PFSK-1 (cell line): Measurements from ENCODE around the gene CHP2.

ENCODE experiments used
- FOXP2 ChIP-seq: optimal IDR thresholded peaks from 2 replicates; pipeline ENCODE3; 2011; ENCODE audit warnings: borderline replicate concordance, control low read depth, inconsistent platforms; ENCODE audit not compliant: insufficient read depth; ENCODE audit errors: extremely low read length, extremely low read depth
- POLR2AphosphoS5 ChIP-seq: IDR thresholded peaks from 2 replicates; pipeline ENCODE4 v1.6.1; 2012; ENCODE audit warnings: low read depth, mild to moderate bottlenecking, control low read depth, low read length, moderate library complexity
- REST ChIP-seq, 2 experiments: IDR thresholded peaks; 2 replicates each; pipeline versions ENCODE4 v1.6.1 to v1.8.0; 2011 to 2012; ENCODE audit warnings: low read depth in 2 of 2, low read length in 2 of 2, control low read depth in 1 of 2, inconsistent platforms in 1 of 2, mild to moderate bottlenecking in 1 of 2, moderate library complexity in 1 of 2; ENCODE audit not compliant: insufficient read depth in 1 of 2
- SIN3A ChIP-seq: IDR thresholded peaks from 2 replicates; pipeline ENCODE4 v1.6.1; 2012; ENCODE audit warnings: mild to moderate bottlenecking, low read length, moderate library complexity, borderline replicate concordance; ENCODE audit not compliant: insufficient read depth
- TAF1 ChIP-seq: IDR thresholded peaks from 2 replicates; pipeline ENCODE4 v1.6.1; 2012; ENCODE audit warnings: low read length, control low read depth, borderline replicate concordance; ENCODE audit not compliant: insufficient read depth

CHP2 gene

DNA sequence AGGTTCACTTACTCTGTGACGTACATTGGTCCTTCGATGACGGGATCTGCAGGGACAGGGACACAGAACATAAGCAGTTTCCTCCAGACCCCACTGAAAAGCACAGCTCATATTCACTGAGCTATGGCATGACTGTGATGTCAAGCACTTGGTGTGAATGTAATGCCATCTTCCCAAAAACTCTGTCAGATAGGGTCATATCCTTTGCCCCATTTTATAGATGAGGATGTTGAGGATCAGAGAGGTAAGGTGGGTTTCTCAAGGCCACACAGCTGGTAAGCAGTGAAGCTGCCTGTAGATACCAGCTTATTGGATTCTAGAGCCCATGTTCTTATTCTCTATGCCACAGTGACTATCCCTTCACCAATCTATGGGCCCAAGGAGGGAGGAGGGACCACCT is 44.3 kb upstream of the CHP2 start:
- TF ChIP-seq FOXP2 (no peak), TAF1 (no peak), REST (IDR thresholded peaks at IDR 0.05; ENCODE audit: insufficient read depth in 1 of 2, low read depth in 2 of 2, low read length in 2 of 2) (no peak), SIN3A (no peak), POLR2AphosphoS5 (no peak)

- TF ChIP-seq REST (IDR thresholded peaks at IDR 0.05; ENCODE audit: insufficient read depth in 1 of 2, low read depth in 2 of 2, low read length in 2 of 2) = no peak
- TF ChIP-seq TAF1 = no peak
- no peak for TF ChIP-seq SIN3A
- TF ChIP-seq FOXP2 = no peak
- TF ChIP-seq POLR2AphosphoS5 = no peak
Measured at GRCh38 chr16:23711785-23712184, 43.0 kb upstream of the CHP2 start.

DNA sequence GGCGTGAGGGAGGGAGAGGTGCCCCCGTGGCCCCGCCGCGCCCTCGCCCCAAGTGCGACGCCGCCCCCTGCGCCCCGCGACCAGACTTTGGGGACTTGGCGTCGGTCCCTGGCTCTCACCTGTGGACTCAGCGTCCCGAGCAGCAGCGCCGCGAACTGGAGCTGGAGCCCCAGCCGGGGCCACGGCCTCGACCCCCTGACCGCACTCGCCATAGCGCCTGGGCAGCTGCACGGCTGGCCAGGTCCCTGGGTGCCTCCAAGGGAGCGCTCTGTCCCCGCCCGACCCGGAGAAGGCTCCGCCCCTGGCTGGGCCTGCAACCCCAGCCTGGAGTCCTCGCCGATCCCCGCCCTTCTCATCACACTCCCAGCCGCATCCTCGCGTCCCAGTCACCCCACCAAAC is 41.9 kb upstream of the CHP2 start, which contains the start of gene ERN2:
ERN2 (minus strand) TSS at position 247 of the 400 bp plus-strand sequence; CDS start at position 212, 35 bp downstream.
- TF ChIP-seq POLR2AphosphoS5 (no peak), SIN3A (no peak), TAF1 (no peak), FOXP2 (no peak), REST (IDR thresholded peaks at IDR 0.05; ENCODE audit: insufficient read depth in 1 of 2, low read depth in 2 of 2, low read length in 2 of 2) (no peak)

DNA sequence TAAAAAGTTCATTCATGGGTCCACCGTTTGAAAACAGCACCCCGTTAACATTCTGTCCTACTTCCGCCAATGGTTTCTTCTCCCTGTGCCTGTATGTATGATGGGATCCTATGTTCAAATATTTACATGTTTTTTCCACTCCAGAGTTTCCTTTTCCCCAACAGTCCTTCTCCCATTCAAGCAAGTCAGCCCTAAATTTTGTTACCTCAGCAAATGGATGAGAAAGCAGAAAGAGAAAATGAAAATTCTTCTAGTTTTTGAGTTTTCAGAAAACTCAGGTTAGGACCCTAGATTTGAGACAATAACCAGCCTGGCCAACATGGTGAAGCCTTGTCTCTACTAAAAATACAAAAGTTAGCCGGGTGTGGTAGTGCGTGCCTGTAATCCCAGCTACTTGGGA is 38.3 kb upstream of the CHP2 start:
- no peak for TF ChIP-seq FOXP2
- TF ChIP-seq TAF1 = no peak
- no peak for TF ChIP-seq POLR2AphosphoS5
- no peak for TF ChIP-seq REST (IDR thresholded peaks at IDR 0.05; ENCODE audit: insufficient read depth in 1 of 2, low read depth in 2 of 2, low read length in 2 of 2)
- no peak for TF ChIP-seq SIN3A

GRCh38 chr16:23724096-23724784 is 30.6 kb upstream of the CHP2 start:
- TF ChIP-seq POLR2AphosphoS5 (no peak), REST (IDR thresholded peaks at IDR 0.05; ENCODE audit: insufficient read depth in 1 of 2, low read depth in 2 of 2, low read length in 2 of 2) (no peak), TAF1 (no peak), SIN3A (no peak), FOXP2 (no peak)
